HepG2 (cell line): ENCODE measurements around the gene SRR. TPM values are rescaled to one million over a fixed set of nuclear protein-coding genes. Genes with fewer than 3 reads are reported as not detected.
A peak's percentile ranks its signal among the peaks of the same experiment; 100 is the strongest.

Source experiments
- ATF7 ChIP-seq, 2 experiments: fragments of 450-650 bp in 1 of 2; sonication (generic) in 1 of 2; formaldehyde crosslinking in 1 of 2; IDR thresholded peaks; 2 replicates each; pipeline versions ENCODE4 v1.4.0 to v1.6.1; 2016 to 2020; ENCODE audit warnings: antibody characterized with exemption in 1 of 2, mild to moderate bottlenecking in 1 of 2, missing genetic modification reagents in 1 of 2
- GPN1 ChIP-seq: sonication (generic); formaldehyde crosslinking; IDR thresholded peaks from 2 replicates; pipeline ENCODE4 v1.5.1; 2020; ENCODE audit warnings: missing genetic modification reagents, borderline replicate concordance
- HMG20B ChIP-seq: conservative IDR thresholded peaks from 2 replicates; pipeline ENCODE4 v1.6.1; 2016; ENCODE audit warnings: missing genetic modification reagents, missing compliant biosample characterization
- KAT7 ChIP-seq: IDR thresholded peaks from 2 replicates; pipeline ENCODE4 v1.6.1; 2018; ENCODE audit warnings: borderline replicate concordance, missing compliant biosample characterization
- MED8 ChIP-seq: sonication (generic); formaldehyde crosslinking; IDR thresholded peaks from 2 replicates; pipeline ENCODE4 v1.8.1; 2023; ENCODE audit warnings: mild to moderate bottlenecking, missing genetic modification reagents; ENCODE audit not compliant: insufficient replicate concordance
- YEATS2 ChIP-seq: sonication (generic); formaldehyde crosslinking; IDR thresholded peaks from 2 replicates; pipeline ENCODE4 v1.4.0; 2020; ENCODE audit warnings: missing genetic modification reagents, borderline replicate concordance
- ZNF572 ChIP-seq: sonication (generic); formaldehyde crosslinking; IDR thresholded peaks from 2 replicates; pipeline ENCODE4 v1.5.1; 2020; ENCODE audit warnings: mild to moderate bottlenecking, missing genetic modification reagents
- polyA plus RNA-seq, 8 experiments: library from polyadenylated mRNA; depleted of rRNA in 3 of 8; stranded (reverse) in 7 of 8; unstranded in 1 of 8; fragments of >200 nt; fragmentation: Illumina TruSeq in 4 of 8; extraction: Trizol in 4 of 8; gene quantifications; 2 replicates each; pipeline versions ENCODE4 v1.2.1 to v1.2.3, GENCODE V29; 2011 to 2016; ENCODE audit warnings: low read depth in 4 of 8, missing spikeins in 1 of 8, mixed read lengths in 1 of 8; ENCODE audit not compliant: insufficient read depth in 1 of 8
- total RNA-seq, 5 experiments: library from RNA; depleted of rRNA; stranded (reverse); fragments of >200 nt; fragmentation: Illumina TruSeq; extraction: Trizol; gene quantifications; 2 replicates each; pipeline ENCODE4 v1.2.3, GENCODE V29; 2016; ENCODE audit warnings: low read depth in 1 of 5
- TF ChIP-seq, protein P1 (sequence below): sonication (generic); formaldehyde crosslinking; IDR thresholded peaks from 2 replicates; pipeline ENCODE4 v1.4.0; 2020; ENCODE audit warnings: missing genetic modification reagents
- TF ChIP-seq, protein P2 (sequence below): sonication (generic); formaldehyde crosslinking; IDR thresholded peaks from 2 replicates; pipeline ENCODE4 v1.4.0; 2020; ENCODE audit warnings: missing genetic modification reagents, borderline replicate concordance

SRR gene
- total and polyA plus RNA-seq, 2 of the 13 experiments (the other 11 are each of a cell fraction or from before 2014, with no cell fraction given): 3.6 to 7.8 TPM

DNA sequence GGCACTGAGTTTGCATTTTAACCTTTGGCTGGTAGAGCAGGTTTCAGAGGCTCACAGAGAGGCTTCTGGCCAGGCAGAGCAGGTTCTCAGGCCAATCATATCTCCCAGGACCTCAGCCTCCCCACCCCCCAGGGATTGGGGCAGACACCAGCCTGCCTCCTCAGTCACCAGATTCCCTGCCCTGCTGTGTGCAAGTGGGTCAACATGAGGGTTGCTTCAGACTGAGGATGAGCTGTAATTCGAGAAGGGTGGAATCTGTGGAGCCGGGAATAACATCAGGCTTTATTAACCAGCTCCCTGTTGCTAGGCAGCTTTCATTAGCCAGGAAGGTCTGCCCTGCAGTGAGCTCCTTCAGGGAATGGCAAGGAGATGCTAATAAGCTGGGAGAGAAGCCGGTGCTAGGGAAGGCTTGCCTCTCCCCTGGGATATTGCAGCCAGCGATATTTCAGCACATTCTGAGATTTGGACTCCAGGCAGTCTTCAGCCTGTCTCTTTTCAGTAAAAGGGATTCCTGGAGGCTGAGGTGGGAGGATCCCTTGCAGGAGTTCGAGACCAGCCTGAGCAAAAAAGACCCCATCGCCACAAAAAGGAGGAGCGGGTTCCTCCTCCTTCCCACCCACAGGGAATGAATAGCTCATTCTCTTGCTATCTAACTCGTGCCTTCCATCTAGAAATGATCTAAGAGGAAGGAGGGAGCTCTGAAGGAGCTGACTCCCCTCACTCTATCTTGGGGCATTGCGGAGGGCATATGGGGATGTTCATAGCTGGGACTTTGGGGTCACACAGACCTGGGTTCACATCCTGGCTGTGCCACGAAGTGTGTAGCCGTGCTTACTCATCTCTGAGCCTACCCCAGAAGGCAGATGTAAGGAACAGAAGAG is 44.3 kb downstream of the SRR start (continued):
- TF ChIP-seq, protein P1, sequence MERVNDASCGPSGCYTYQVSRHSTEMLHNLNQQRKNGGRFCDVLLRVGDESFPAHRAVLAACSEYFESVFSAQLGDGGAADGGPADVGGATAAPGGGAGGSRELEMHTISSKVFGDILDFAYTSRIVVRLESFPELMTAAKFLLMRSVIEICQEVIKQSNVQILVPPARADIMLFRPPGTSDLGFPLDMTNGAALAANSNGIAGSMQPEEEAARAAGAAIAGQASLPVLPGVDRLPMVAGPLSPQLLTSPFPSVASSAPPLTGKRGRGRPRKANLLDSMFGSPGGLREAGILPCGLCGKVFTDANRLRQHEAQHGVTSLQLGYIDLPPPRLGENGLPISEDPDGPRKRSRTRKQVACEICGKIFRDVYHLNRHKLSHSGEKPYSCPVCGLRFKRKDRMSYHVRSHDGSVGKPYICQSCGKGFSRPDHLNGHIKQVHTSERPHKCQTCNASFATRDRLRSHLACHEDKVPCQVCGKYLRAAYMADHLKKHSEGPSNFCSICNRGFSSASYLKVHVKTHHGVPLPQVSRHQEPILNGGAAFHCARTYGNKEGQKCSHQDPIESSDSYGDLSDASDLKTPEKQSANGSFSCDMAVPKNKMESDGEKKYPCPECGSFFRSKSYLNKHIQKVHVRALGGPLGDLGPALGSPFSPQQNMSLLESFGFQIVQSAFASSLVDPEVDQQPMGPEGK (CRISPR knock-in tag): peak; percentile 70
- TF ChIP-seq KAT7 (CRISPR knock-in tag): no peak
- TF ChIP-seq ZNF572 (CRISPR knock-in tag): no peak
- 0 out of 2 replicates have a peak, but pooled peaks have one; percentile 23 for TF ChIP-seq YEATS2 (CRISPR knock-in tag)
- peak; percentile 62; the same call in 1 of the 2 replicates for TF ChIP-seq HMG20B (CRISPR knock-in tag)
- TF ChIP-seq, protein P2, sequence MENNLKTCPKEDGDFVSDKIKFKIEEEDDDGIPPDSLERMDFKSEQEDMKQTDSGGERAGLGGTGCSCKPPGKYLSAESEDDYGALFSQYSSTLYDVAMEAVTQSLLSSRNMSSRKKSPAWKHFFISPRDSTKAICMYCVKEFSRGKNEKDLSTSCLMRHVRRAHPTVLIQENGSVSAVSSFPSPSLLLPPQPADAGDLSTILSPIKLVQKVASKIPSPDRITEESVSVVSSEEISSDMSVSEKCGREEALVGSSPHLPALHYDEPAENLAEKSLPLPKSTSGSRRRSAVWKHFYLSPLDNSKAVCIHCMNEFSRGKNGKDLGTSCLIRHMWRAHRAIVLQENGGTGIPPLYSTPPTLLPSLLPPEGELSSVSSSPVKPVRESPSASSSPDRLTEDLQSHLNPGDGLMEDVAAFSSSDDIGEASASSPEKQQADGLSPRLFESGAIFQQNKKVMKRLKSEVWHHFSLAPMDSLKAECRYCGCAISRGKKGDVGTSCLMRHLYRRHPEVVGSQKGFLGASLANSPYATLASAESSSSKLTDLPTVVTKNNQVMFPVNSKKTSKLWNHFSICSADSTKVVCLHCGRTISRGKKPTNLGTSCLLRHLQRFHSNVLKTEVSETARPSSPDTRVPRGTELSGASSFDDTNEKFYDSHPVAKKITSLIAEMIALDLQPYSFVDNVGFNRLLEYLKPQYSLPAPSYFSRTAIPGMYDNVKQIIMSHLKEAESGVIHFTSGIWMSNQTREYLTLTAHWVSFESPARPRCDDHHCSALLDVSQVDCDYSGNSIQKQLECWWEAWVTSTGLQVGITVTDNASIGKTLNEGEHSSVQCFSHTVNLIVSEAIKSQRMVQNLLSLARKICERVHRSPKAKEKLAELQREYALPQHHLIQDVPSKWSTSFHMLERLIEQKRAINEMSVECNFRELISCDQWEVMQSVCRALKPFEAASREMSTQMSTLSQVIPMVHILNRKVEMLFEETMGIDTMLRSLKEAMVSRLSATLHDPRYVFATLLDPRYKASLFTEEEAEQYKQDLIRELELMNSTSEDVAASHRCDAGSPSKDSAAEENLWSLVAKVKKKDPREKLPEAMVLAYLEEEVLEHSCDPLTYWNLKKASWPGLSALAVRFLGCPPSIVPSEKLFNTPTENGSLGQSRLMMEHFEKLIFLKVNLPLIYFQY: peak; percentile 72; the same call in 1 of the 2 replicates
- TF ChIP-seq GPN1: no peak
- no peak for TF ChIP-seq ATF7 (IDR thresholded peaks at IDR 0.05)
- no peak for TF ChIP-seq ATF7 (CRISPR knock-in tag; IDR thresholded peaks at IDR 0.05)
- TF ChIP-seq MED8 (CRISPR knock-in tag): peak; percentile 26
